Measurements from ENCODE around the gene GEMIN2.
A peak's percentile ranks its signal among the peaks of the same experiment; 100 is the strongest.
"Not testable (repeated sequence)": the region's sequence is repeated elsewhere in the genome, so short reads cannot be mapped to it uniquely, and the experiment has no call there.

The GEMIN2 gene

GRCh38 chr14:39114073-39114838 lies at the start of gene GEMIN2:
Gene GEMIN2, plus strand, starts transcription at chr14:39114323. Its CDS starts 16 bp downstream, at chr14:39114339.
- DNase-seq (ENCODE audit: low spot score): peak; percentile 97

- not testable (repeated sequence) for DNase-seq (ENCODE audit: low spot score)
Observed at GRCh38 chr14:39069169-39069805, 44.8 kb upstream of the GEMIN2 start.

GRCh38 chr14:39069923-39070322 lies 44.2 kb upstream of the GEMIN2 start:
- DNase-seq (ENCODE audit: low spot score): no peak

GRCh38 chr14:39071096-39071495 lies 43.0 kb upstream of the GEMIN2 start:
- DNase-seq (ENCODE audit: low spot score): no peak

GRCh38 chr14:39080886-39081285 lies 33.2 kb upstream of the GEMIN2 start:
- no peak for DNase-seq (ENCODE audit: low spot score)

- no peak for DNase-seq (ENCODE audit: low spot score)
Observed at GRCh38 chr14:39083127-39083526, 31.0 kb upstream of the GEMIN2 start.

- no peak for DNase-seq (ENCODE audit: low spot score)
Observed at GRCh38 chr14:39085933-39086332, 28.2 kb upstream of the GEMIN2 start.

- DNase-seq (ENCODE audit: low spot score): no peak
Observed at GRCh38 chr14:39087493-39087892, 26.6 kb upstream of the GEMIN2 start.

- no peak for DNase-seq (ENCODE audit: low spot score)
Observed at GRCh38 chr14:39090548-39091111, 23.5 kb upstream of the GEMIN2 start.

GRCh38 chr14:39091716-39092115 lies 22.4 kb upstream of the GEMIN2 start:
- DNase-seq (ENCODE audit: low spot score): no peak

GRCh38 chr14:39094515-39094914 lies 19.6 kb upstream of the GEMIN2 start:
- no peak for DNase-seq (ENCODE audit: low spot score)

- peak; percentile 6 for DNase-seq (ENCODE audit: low spot score)
Observed at GRCh38 chr14:39097159-39097558, 17.0 kb upstream of the GEMIN2 start.

- not testable (repeated sequence) for DNase-seq (ENCODE audit: low spot score)
Observed at GRCh38 chr14:39099215-39099614, 14.9 kb upstream of the GEMIN2 start.

- no peak for DNase-seq (ENCODE audit: low spot score)
Observed at GRCh38 chr14:39099748-39100147, 14.4 kb upstream of the GEMIN2 start.

GRCh38 chr14:39102265-39102968 lies 11.7 kb upstream of the GEMIN2 start:
- DNase-seq (ENCODE audit: low spot score): peak; percentile 3

- DNase-seq (ENCODE audit: low spot score): peak; percentile 82
Observed at GRCh38 chr14:39102969-39103957, 10.9 kb upstream of the GEMIN2 start, which contains the start of gene SEC23A. Gene SEC23A, minus strand, starts transcription at chr14:39103235. Its CDS starts 7,117 bp downstream, at chr14:39096118.

- not testable (repeated sequence) for DNase-seq (ENCODE audit: low spot score)
Observed at GRCh38 chr14:39104078-39104801, 9.9 kb upstream of the GEMIN2 start.

- DNase-seq (ENCODE audit: low spot score): peak; percentile 46
Observed at GRCh38 chr14:39107591-39107996, 6.5 kb upstream of the GEMIN2 start.

GRCh38 chr14:39108791-39109190 lies 5.3 kb upstream of the GEMIN2 start:
- DNase-seq (ENCODE audit: low spot score): no peak

- DNase-seq (ENCODE audit: low spot score): no peak
Observed at GRCh38 chr14:39109893-39110715, 4.0 kb upstream of the GEMIN2 start.
